GM12891 (cell line): ENCODE data around the gene PCDH1.

ENCODE experiments used
- PAX5 ChIP-seq: IDR thresholded peaks from 2 replicates; pipeline ENCODE4 v1.6.1; 2011; ENCODE audit warnings: low read length, moderate library complexity, mild to moderate bottlenecking; ENCODE audit not compliant: insufficient read depth, severe bottlenecking
- POLR2A ChIP-seq: IDR thresholded peaks from 2 replicates; pipeline ENCODE4 v1.6.1; 2011; ENCODE audit warnings: low read depth, low read length, control low read depth
- POLR2AphosphoS5 ChIP-seq: IDR thresholded peaks from 2 replicates; pipeline ENCODE4 v1.6.1; 2011; ENCODE audit warnings: low read depth, low read length, control low read depth
- POU2F2 ChIP-seq: IDR thresholded peaks from 2 replicates; pipeline ENCODE4 v1.6.1; 2011; ENCODE audit warnings: low read depth, mild to moderate bottlenecking, control low read depth, low read length, moderate library complexity
- SPI1 ChIP-seq: IDR thresholded peaks from 2 replicates; pipeline ENCODE4 v1.6.1; 2011; ENCODE audit warnings: low read depth, low read length, control low read depth
- TAF1 ChIP-seq: IDR thresholded peaks from 2 replicates; pipeline ENCODE4 v1.6.1; 2011; ENCODE audit warnings: low read depth, low read length, control low read depth

DNA sequence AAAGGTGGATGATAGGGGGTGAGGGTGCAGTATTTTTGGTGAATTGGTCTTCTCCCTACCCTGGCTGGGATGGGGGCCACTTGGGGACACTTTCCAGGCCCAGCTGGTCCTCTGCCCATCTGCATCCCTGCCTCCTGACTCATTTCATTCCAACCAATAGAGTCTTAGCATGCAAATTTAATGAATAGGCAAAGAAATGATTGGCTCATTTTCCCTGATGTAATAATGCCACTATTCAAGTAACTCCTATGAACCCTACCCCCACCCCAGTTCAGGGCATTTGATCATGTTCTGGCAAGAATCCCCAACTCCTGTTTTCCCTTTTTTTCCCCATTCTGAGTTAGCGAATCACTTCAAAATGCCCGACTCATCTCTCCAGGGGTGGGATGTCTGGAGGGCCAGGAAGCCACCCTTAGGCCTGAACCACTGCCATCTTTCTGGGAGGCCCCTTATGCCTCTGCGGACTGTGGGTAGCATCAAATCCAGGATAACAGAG, 56.7 kb downstream of the PCDH1 start:
- TF ChIP-seq POLR2A: no peak
- no peak for TF ChIP-seq POU2F2
- no peak for TF ChIP-seq POLR2AphosphoS5
- TF ChIP-seq PAX5: no peak
- TF ChIP-seq TAF1: no peak
- TF ChIP-seq SPI1: no peak
